ENCODE results near the gene EOLA1. TPM values are rescaled to one million over a fixed set of nuclear protein-coding genes. Genes with fewer than 3 reads are reported as not detected.

Gene EOLA1
- 17.7 and 18.1 TPM in 2 replicates for total RNA-seq
- long read RNA-seq, transcript CXorf40A-202 (5 exons, 1,148 nt): minor isoform, 12 of 42 reads
- long read RNA-seq, transcript CXorf40A-204 (5 exons, 1,403 nt): major isoform, 16 of 42 reads
- long read RNA-seq, partial matches to known transcripts: 1 of 42 reads
- long read RNA-seq, other reads (novel, unspliced or antisense): 7 of 42 reads

DNA sequence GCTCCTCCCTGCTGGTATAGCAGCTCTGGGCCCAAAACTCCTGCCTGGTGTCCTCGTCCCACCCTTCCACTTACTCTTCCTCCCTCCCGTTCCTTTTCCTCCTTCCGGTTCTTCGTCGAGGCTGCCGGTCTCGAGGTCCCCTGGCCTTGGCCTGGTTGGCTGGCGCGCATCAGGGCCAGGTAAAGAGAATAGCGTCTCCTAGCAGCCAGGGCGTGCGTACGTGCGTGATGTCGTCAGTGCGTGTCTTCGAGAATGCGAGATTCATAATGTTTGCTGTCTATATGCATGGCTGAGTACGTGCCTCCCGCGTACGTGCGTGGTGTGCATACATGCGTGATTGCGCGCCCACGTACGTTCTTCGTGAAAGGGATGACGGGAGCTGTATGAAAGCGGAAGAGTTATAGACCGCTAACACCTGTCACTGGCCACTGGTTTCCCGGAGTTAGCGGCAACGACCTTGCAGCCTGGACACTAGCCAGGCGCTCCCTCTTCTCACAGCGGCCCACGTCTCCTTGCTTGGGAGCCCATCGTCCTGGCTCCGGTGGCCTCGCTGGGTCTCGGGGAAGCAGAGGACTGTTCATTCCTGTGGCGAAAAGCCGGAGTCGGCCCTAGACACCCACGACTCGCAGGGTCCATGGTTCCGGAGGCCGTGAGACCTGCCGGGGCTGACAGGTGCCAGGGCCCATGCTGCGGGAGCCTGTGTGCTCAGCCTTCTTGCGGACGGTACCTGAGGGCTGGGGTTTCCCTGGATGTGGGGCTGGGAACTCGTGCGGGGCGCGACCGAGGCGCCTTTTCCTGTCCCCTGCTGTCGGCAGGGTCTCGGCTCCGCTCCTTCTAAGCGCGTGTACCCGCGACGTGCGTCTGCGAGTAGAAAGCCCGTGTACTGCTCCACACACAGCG, at the start of gene EOLA1:
Gene EOLA1, plus strand, starts transcription at position 392 of the 900 bp plus-strand sequence. CDS start 4,619 bp downstream, outside the sequence.
- TF ChIP-seq, protein P1, sequence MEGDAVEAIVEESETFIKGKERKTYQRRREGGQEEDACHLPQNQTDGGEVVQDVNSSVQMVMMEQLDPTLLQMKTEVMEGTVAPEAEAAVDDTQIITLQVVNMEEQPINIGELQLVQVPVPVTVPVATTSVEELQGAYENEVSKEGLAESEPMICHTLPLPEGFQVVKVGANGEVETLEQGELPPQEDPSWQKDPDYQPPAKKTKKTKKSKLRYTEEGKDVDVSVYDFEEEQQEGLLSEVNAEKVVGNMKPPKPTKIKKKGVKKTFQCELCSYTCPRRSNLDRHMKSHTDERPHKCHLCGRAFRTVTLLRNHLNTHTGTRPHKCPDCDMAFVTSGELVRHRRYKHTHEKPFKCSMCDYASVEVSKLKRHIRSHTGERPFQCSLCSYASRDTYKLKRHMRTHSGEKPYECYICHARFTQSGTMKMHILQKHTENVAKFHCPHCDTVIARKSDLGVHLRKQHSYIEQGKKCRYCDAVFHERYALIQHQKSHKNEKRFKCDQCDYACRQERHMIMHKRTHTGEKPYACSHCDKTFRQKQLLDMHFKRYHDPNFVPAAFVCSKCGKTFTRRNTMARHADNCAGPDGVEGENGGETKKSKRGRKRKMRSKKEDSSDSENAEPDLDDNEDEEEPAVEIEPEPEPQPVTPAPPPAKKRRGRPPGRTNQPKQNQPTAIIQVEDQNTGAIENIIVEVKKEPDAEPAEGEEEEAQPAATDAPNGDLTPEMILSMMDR (IDR thresholded peaks at IDR 0.05): no peak

DNA sequence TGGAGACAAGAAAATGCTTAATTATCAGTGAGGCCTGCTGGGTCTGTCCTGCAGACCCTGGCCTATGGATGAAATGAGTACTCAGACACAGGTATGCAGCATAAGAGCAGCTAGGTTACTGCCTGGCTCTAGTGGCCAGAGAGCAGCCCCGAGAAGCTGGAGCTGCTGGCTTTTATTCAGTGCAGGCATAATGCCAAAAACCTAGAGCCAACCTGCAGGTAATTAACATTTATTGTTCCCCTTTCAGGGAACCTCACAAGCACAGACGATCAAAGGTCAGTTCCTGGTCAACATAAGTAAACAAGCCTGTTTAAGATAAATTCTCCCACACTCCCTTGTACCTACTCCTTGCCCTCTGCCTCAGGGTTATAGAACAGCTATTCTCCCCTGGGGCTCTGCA, 49.0 kb upstream of the EOLA1 start:
- Mint-ChIP-seq H3K4me1 (ENCODE audit: unreplicated experiment) (peaks cover 14% of the 10 kb centered on the region), H3K36me3 (ENCODE audit: unreplicated experiment) (peaks cover 21% of the 10 kb centered on the region), H3K27me3 (ENCODE audit: unreplicated experiment) (no peaks in the 10 kb centered on the region), H3K9me3 (ENCODE audit: unreplicated experiment) (no peaks in the 10 kb centered on the region), H3K27ac (ENCODE audit: unreplicated experiment) (no peak overlapping the region), H3K4me3 (ENCODE audit: unreplicated experiment) (no peak overlapping the region)
- TF ChIP-seq, protein P1 (IDR thresholded peaks at IDR 0.05): no peak
- DNase-seq (ENCODE audit: extremely low spot score, unreplicated experiment): no peak

More for the DNA sequence above, at the start of gene EOLA1:
- peak; percentile 94 for DNase-seq (ENCODE audit: extremely low spot score, unreplicated experiment)
- H3K4me3 Mint-ChIP-seq (ENCODE audit: unreplicated experiment): peak within 1 kb of the TSS; percentile 86
- H3K27me3 Mint-ChIP-seq (ENCODE audit: unreplicated experiment): no peaks in the 10 kb centered on the region
- peak within 1 kb of the TSS; percentile 99 for H3K27ac Mint-ChIP-seq (ENCODE audit: unreplicated experiment)
- peaks cover 2% of the 10 kb centered on the region for H3K4me1 Mint-ChIP-seq (ENCODE audit: unreplicated experiment)
- no peaks in the 10 kb centered on the region for H3K9me3 Mint-ChIP-seq (ENCODE audit: unreplicated experiment)
- H3K36me3 Mint-ChIP-seq (ENCODE audit: unreplicated experiment): peaks cover 2% of the 10 kb centered on the region

DNA sequence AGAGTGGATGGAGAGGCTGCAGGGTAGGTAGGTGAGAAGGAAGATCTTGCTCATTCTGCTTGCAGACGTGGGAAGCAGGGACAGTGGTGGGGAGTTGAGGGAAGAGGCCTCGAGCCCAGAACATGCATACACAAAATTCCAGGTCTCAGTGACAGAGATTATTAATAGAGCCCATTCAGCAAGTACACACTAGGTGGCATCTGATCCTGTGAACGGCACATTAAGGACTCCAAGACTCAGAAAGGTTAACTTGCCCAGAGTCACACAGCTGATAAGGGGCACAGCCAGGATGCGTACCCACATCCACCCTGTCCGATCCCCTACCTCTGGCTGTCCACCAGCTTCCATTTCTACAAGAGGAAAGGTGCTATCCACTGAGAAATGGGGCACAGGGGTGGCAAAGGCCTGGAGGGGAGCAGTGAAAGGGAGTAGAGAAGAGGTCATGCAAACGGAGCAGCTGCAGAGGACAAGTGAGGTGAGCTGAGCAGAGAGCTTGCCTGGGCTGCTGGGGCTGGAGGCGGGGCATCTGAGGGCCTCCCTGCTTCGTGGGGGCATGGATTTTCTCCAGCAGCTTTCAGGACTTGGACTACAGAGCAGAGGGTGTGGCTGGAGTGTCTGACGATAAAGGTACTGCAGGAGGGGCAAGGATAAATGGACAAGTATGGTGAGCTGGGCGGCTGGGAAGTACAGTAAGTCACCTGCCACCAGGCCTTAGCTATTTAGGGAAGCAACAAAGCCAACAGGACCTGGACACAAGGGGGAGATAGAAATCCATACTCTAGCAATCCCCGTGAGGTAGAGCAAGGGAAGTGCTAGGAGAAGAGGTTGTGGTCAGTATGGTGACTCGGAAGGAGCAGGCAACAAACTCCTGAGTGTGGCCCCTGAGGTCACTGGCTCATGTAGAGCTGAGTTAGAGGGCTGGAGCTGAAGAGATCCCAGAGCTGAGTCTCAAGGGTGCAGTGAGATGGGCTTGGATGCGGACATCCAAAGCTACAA, 46.9 kb upstream of the EOLA1 start:
- Mint-ChIP-seq H3K4me3 (ENCODE audit: unreplicated experiment) (no peak overlapping the region), H3K27me3 (ENCODE audit: unreplicated experiment) (no peaks in the 10 kb centered on the region), H3K9me3 (ENCODE audit: unreplicated experiment) (no peaks in the 10 kb centered on the region), H3K4me1 (ENCODE audit: unreplicated experiment) (peaks cover 17% of the 10 kb centered on the region), H3K27ac (ENCODE audit: unreplicated experiment) (no peak overlapping the region), H3K36me3 (ENCODE audit: unreplicated experiment) (peaks cover 17% of the 10 kb centered on the region)
- no peak for DNase-seq (ENCODE audit: extremely low spot score, unreplicated experiment)
- TF ChIP-seq, protein P1 (IDR thresholded peaks at IDR 0.05): no peak

DNA sequence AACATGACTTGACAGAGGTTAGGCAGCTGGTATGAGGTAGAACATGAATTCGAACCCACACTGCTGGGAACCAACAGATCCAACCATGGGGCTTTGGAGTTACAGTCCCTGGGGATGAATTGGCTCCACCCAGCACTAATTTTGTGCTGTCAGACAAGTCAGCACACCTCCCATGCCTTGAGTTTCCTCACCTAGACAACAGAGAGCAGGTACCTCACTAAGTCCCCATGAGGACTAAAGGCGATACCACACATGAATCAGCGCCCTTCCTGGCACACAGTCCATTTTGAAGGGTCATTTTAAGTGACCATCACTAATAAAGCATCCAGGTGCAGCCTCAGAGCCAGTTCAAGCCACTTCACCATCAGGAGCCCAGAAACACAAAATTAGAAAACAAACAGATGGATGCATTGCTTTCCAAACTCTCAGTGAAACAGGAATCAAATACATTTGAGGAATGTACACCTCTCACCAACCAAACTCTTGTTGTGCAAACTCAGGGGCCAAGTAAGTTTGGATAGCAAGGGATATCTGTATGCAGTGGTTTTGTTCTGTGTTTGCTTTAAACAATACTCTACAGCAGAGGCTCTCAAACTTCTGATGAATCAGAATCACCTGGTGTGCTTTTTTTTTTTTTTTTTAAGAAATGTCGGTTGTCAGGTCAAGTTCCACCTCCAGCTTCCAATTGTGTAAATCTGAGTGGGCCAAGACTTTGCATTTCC, 45.8 kb upstream of the EOLA1 start:
- H3K4me1 Mint-ChIP-seq (ENCODE audit: unreplicated experiment): peaks cover 17% of the 10 kb centered on the region
- H3K27me3 Mint-ChIP-seq (ENCODE audit: unreplicated experiment): no peaks in the 10 kb centered on the region
- H3K9me3 Mint-ChIP-seq (ENCODE audit: unreplicated experiment): no peaks in the 10 kb centered on the region
- DNase-seq (ENCODE audit: extremely low spot score, unreplicated experiment): no peak
- peaks cover 15% of the 10 kb centered on the region for H3K36me3 Mint-ChIP-seq (ENCODE audit: unreplicated experiment)
- TF ChIP-seq, protein P1 (IDR thresholded peaks at IDR 0.05): no peak
- peak overlapping the region; percentile 41 for H3K27ac Mint-ChIP-seq (ENCODE audit: unreplicated experiment)
- no peak overlapping the region for H3K4me3 Mint-ChIP-seq (ENCODE audit: unreplicated experiment)
